PC-3 (cell line): ENCODE results near the gene PLEKHO2. TPM values are rescaled to one million over a fixed set of nuclear protein-coding genes. Genes with fewer than 3 reads are reported as not detected.

Experiments
- ATAC-seq: fragments of 200-7000 bp; cut with Tn5 transposase; 2 replicates; pipeline ENCODE4 v1.9.1; 2020; ENCODE audit warnings: mild to moderate bottlenecking, moderate library complexity
- BruUV-seq: library from RNA; stranded (reverse); fragments of 400-500 nt; replicated peaks from 2 replicates; lab custom pipeline; 2021; lab: Mats Ljungman, UMichigan
- CTCF ChIA-PET: fragments of 300-600 bp; sonication (Branson Sonifier 250); formaldehyde crosslinking; loops from one replicate; lab custom pipeline; 2022; ENCODE audit warnings: antibody characterized with exemption; lab: Charles Lee
- POLR2A ChIA-PET: fragments of 300-600 bp; sonication (Branson Sonifier 250); formaldehyde crosslinking; loops from one replicate; lab custom pipeline; 2022; ENCODE audit warnings: antibody characterized with exemption; ENCODE audit not compliant: unreplicated experiment; lab: Charles Lee
- DNase-seq: peaks from one replicate; pipeline ENCODE4 v3.0.0-alpha.2; 2015
- H2AFZ ChIP-seq: fragments of 300-600 bp; sonication (generic); 2 replicates; pipeline ENCODE4 v1.6.0; 2016; ENCODE audit warnings: antibody characterized with exemption, low read length
- H3F3A ChIP-seq: fragments of 300-600 bp; sonication (generic); one replicate; pipeline ENCODE4 v1.6.0; 2017; ENCODE audit warnings: antibody characterized with exemption, low read length, control low read depth, mild to moderate bottlenecking; ENCODE audit not compliant: unreplicated experiment
- H3K27ac ChIP-seq: fragments of 300-600 bp; sonication (generic); 2 replicates; pipeline ENCODE4 v1.5.1; 2016; ENCODE audit warnings: mild to moderate bottlenecking, low read length
- H3K27me3 ChIP-seq: fragments of 300-600 bp; sonication (generic); 2 replicates; pipeline ENCODE4 v1.6.1; 2016; ENCODE audit warnings: low read length, mixed read lengths
- H3K36me3 ChIP-seq: fragments of 300-600 bp; sonication (generic); 2 replicates; pipeline ENCODE4 v1.6.1; 2016; ENCODE audit warnings: low read depth, mixed run types, low read length, mixed read lengths
- H3K4me1 ChIP-seq: fragments of 300-600 bp; sonication (generic); 2 replicates; pipeline ENCODE4 v1.5.1; 2016; ENCODE audit warnings: low read length; ENCODE audit not compliant: insufficient read depth
- H3K4me2 ChIP-seq: fragments of 300-600 bp; sonication (generic); 2 replicates; pipeline ENCODE4 v1.6.0; 2016; ENCODE audit warnings: low read length
- H3K4me3 ChIP-seq: fragments of 300-600 bp; sonication (generic); 2 replicates; pipeline ENCODE4 v1.5.1; 2016; ENCODE audit warnings: mild to moderate bottlenecking, low read length, mixed read lengths
- H3K79me2 ChIP-seq: fragments of 300-600 bp; sonication (generic); 2 replicates; pipeline ENCODE4 v1.6.1; 2017; ENCODE audit warnings: low read length, mixed read lengths
- H3K9ac ChIP-seq: fragments of 300-600 bp; sonication (generic); 2 replicates; pipeline ENCODE4 v1.6.0; 2016; ENCODE audit warnings: mild to moderate bottlenecking, low read length
- H3K9me2 ChIP-seq: fragments of 300-600 bp; sonication (generic); replicated peaks from 2 replicates; pipeline ENCODE4 v1.6.1; 2016; ENCODE audit warnings: mixed run types, low read length, mixed read lengths
- H3K9me3 ChIP-seq: fragments of 300-600 bp; sonication (generic); 2 replicates; pipeline ENCODE4 v1.6.1; 2016; ENCODE audit warnings: low read length, mixed read lengths
- H4K20me1 ChIP-seq: fragments of 300-600 bp; sonication (generic); 2 replicates; pipeline ENCODE4 v1.6.1; 2016; ENCODE audit warnings: low read length, mixed read lengths
- EZH2 ChIP-seq: fragments of 300-600 bp; sonication (generic); IDR thresholded peaks from one replicate; pipeline ENCODE4 v1.6.1; 2017; ENCODE audit warnings: antibody characterized with exemption, mild to moderate bottlenecking, low read length; ENCODE audit not compliant: unreplicated experiment
- EZH2phosphoT487 ChIP-seq: fragments of 300-600 bp; sonication (generic); IDR thresholded peaks from 2 replicates; pipeline ENCODE4 v1.6.1; 2018; ENCODE audit warnings: mild to moderate bottlenecking, antibody characterized with exemption, low read length, borderline replicate concordance
- intact Hi-C: fragments of 100-400 bp; cut with micrococcal nuclease; formaldehyde crosslinking; loops from 2 replicates; pipeline ENCODE4 v1.9.0; 2023
- total RNA-seq: library from RNA; depleted of rRNA; stranded (reverse); fragments of >200 nt; gene quantifications from 2 replicates; pipeline ENCODE4 v1.2.3, GENCODE V29; 2014
- TF ChIP-seq, protein P1 (sequence below): fragments of 300-600 bp; sonication (generic); conservative IDR thresholded peaks from 2 replicates; pipeline ENCODE4 v1.5.1; 2017; ENCODE audit warnings: antibody characterized with exemption, low read depth, mild to moderate bottlenecking, low read length

The PLEKHO2 gene
- total RNA-seq, 1 experiment from 2014 or later: 4.3 TPM

DNA sequence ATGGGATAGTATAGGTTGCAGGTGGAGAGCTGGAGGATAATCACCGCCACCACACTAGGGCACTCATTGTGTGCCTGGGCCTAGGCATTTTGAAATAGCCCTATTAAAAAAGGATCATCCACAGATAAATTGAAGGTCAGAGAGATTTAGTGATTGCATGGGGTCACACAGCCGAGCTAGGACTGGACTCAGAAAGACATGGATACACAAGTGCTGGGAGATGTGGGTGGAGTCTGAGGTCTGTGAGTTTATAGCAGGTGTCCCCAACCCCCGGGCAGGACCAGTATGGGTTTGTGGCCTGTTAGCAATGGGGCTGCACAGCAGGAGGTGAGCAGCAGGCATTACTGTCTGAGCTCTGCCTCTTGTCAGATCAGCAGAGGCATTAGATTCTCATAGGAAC lies 64.7 kb downstream of the PLEKHO2 start:
- DNase-seq (no peak), ATAC-seq (no peak)
- H3K4me1 ChIP-seq: no peaks in the 10 kb centered on the region
- no peak overlapping the region for H2AFZ ChIP-seq
- H3K27me3 ChIP-seq: no peaks in the 10 kb centered on the region
- no peak overlapping the region for H3K4me3 ChIP-seq
- ChIA-PET CTCF (no interaction called here), POLR2A (no interaction called here)
- H3K36me3 ChIP-seq: no peaks in the 10 kb centered on the region; the same call in 1 of the 2 replicates
- H3K9ac ChIP-seq: no peak overlapping the region
- no peaks in the 10 kb centered on the region for H3K9me3 ChIP-seq
- TF ChIP-seq EZH2 (no peak), EZH2phosphoT487 (no peak)
- TF ChIP-seq, protein P1, sequence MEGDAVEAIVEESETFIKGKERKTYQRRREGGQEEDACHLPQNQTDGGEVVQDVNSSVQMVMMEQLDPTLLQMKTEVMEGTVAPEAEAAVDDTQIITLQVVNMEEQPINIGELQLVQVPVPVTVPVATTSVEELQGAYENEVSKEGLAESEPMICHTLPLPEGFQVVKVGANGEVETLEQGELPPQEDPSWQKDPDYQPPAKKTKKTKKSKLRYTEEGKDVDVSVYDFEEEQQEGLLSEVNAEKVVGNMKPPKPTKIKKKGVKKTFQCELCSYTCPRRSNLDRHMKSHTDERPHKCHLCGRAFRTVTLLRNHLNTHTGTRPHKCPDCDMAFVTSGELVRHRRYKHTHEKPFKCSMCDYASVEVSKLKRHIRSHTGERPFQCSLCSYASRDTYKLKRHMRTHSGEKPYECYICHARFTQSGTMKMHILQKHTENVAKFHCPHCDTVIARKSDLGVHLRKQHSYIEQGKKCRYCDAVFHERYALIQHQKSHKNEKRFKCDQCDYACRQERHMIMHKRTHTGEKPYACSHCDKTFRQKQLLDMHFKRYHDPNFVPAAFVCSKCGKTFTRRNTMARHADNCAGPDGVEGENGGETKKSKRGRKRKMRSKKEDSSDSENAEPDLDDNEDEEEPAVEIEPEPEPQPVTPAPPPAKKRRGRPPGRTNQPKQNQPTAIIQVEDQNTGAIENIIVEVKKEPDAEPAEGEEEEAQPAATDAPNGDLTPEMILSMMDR: no peak
- intact Hi-C loops: no loop called here
- no peak overlapping the region for H3K27ac ChIP-seq
- H3K4me2 ChIP-seq: no peak overlapping the region
- H3K79me2 ChIP-seq: no peaks in the 10 kb centered on the region
- H4K20me1 ChIP-seq: no peaks in the 10 kb centered on the region
- no peaks in the 10 kb centered on the region for H3K9me2 ChIP-seq
- H3F3A ChIP-seq: no peaks in the 10 kb centered on the region
- BruUV-seq: no TSS peak

DNA sequence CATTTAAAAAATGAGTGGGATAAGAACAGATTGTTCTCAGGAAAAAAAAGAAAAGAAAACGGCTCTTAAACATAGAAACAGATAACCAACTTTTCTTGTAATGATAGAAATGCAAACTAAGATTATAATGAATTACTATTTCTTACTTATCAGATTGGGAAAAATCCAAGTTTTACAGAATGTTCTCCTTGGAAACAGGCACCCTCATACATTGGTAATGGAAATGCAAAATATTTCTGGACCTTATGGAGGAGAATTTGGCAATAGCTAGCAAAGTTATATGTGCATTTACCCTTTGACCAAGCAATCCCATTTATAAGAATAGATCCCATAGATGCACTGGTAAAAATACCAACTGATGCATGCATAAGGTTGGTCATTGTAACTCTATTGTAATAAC lies 66.3 kb downstream of the PLEKHO2 start:
- no peaks in the 10 kb centered on the region for H3K9me3 ChIP-seq
- no peaks in the 10 kb centered on the region for H3K9me2 ChIP-seq
- no peak overlapping the region for H3K4me3 ChIP-seq
- no peaks in the 10 kb centered on the region for H3K4me1 ChIP-seq
- intact Hi-C loops: no loop called here
- H3K36me3 ChIP-seq: no peaks in the 10 kb centered on the region
- H2AFZ ChIP-seq: no peak overlapping the region
- ChIA-PET POLR2A (no interaction called here), CTCF (no interaction called here)
- ATAC-seq: no peak
- no peak overlapping the region for H3K9ac ChIP-seq
- no peaks in the 10 kb centered on the region for H3K79me2 ChIP-seq
- TF ChIP-seq EZH2: no peak
- TF ChIP-seq, protein P1: no peak
- no peak overlapping the region for H3K4me2 ChIP-seq
- H4K20me1 ChIP-seq: no peaks in the 10 kb centered on the region
- no peaks in the 10 kb centered on the region for H3F3A ChIP-seq
- no peak for DNase-seq
- no peaks in the 10 kb centered on the region for H3K27me3 ChIP-seq
- H3K27ac ChIP-seq: no peak overlapping the region
- no TSS peak for BruUV-seq

DNA sequence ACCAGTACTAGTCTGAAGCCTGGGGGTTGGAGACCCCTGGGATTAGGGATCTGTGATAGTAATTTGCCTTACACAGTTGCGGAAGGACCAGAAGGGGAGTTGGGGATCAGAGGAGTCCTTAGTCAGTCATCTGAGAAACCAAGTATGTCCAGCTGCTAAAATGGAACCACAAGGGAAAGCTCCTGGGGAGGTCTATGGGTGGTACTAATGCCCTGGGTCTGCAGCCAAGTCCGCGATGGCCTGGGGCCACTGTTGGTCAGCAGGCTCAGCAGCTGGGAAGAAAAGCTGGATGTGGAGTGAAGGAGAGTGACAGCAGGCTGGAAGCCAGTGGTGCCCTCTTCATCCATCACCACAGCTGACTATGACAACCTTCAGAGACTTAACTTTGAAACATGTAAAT lies 67.8 kb downstream of the PLEKHO2 start:
- POLR2A ChIA-PET: no interaction called here
- Histone ChIP-seq H3K27ac (no peak overlapping the region), H3K36me3 (no peaks in the 10 kb centered on the region), H3K9me2 (no peaks in the 10 kb centered on the region), H3K27me3 (no peaks in the 10 kb centered on the region), H3K9me3 (no peaks in the 10 kb centered on the region), H3K4me2 (no peak overlapping the region), H4K20me1 (no peaks in the 10 kb centered on the region), H3K79me2 (no peaks in the 10 kb centered on the region), H2AFZ (no peak overlapping the region), H3K9ac (no peak overlapping the region), H3K4me1 (no peaks in the 10 kb centered on the region), H3K4me3 (no peak overlapping the region), H3F3A (no peaks in the 10 kb centered on the region)
- intact Hi-C loops: no loop called here
- DNase-seq (no peak), ATAC-seq (no peak)
- BruUV-seq: no TSS peak
- TF ChIP-seq, protein P1: no peak
- TF ChIP-seq EZH2phosphoT487 (no peak), EZH2 (no peak)
- CTCF ChIA-PET: no interaction called here
